K562 (cell line): ENCODE results near the gene ADSS2.

Source experiments
- BRCA1 ChIP-seq, 2 experiments: fragments of 450-650 bp in 1 of 2; sonication (generic) in 1 of 2; formaldehyde crosslinking in 1 of 2; IDR thresholded peaks; 2 replicates each; pipeline versions ENCODE4 v1.5.0 to v1.6.1; 2017 to 2020; ENCODE audit warnings: mild to moderate bottlenecking in 1 of 2, missing genetic modification reagents in 1 of 2
- ETV5 ChIP-seq: sonication (generic); formaldehyde crosslinking; IDR thresholded peaks from 2 replicates; pipeline ENCODE4 v1.4.0; 2020; ENCODE audit warnings: low read depth, mild to moderate bottlenecking, missing genetic modification reagents
- HDGF ChIP-seq: fragments of 450-650 bp; IDR thresholded peaks from 2 replicates; pipeline ENCODE4 v1.6.1; 2016
- TF ChIP-seq, protein P1 (sequence below), 3 experiments: IDR thresholded peaks in 2 of 3; conservative IDR thresholded peaks in 1 of 3; 2 replicates each; pipeline ENCODE4 v1.5.1; 2011 to 2012; ENCODE audit warnings: low read length in 3 of 3, mild to moderate bottlenecking in 3 of 3, control low read depth in 2 of 3, improper control_type of control experiment in 1 of 3, inconsistent platforms in 1 of 3, low read depth in 1 of 3, mixed read lengths in 1 of 3, moderate library complexity in 1 of 3; ENCODE audit not compliant: insufficient read depth in 2 of 3
- TF ChIP-seq, protein P2 (sequence below), 2 experiments: fragments of 450-650 bp in 1 of 2; sonication (generic) in 1 of 2; formaldehyde crosslinking in 1 of 2; IDR thresholded peaks in 1 of 2; conservative IDR thresholded peaks in 1 of 2; 2 replicates each; pipeline versions ENCODE4 v1.6.1 to v1.8.1; 2016 to 2023; ENCODE audit warnings: mild to moderate bottlenecking in 2 of 2, moderate library complexity in 2 of 2, inconsistent platforms in 1 of 2, missing genetic modification reagents in 1 of 2
- TF ChIP-seq, protein P3 (sequence below): fragments of 450-650 bp; conservative IDR thresholded peaks from 2 replicates; pipeline ENCODE4 v1.6.1; 2016; ENCODE audit warnings: missing genetic modification characterization, low read depth, mild to moderate bottlenecking, control low read depth, missing compliant biosample characterization

DNA sequence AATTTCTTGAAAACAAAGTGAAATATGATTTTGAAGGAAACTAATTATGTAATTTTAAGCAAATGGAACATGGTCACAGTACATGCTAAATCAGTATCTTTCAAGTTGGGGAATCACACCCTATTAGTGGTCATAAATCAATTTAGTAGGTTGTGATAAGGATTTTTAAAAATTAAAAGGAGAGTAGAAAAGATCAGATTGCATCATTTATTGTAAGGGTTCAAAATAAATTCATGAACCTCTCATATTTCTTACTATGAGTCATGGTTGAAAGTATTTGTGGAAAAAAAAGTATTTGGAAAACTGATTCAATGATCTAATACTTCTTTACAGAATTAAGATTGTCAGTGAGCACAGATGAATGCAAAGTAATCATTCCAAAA, 14.6 kb downstream of the ADSS2 start:
- no peak for TF ChIP-seq HDGF
- TF ChIP-seq, protein P1, sequence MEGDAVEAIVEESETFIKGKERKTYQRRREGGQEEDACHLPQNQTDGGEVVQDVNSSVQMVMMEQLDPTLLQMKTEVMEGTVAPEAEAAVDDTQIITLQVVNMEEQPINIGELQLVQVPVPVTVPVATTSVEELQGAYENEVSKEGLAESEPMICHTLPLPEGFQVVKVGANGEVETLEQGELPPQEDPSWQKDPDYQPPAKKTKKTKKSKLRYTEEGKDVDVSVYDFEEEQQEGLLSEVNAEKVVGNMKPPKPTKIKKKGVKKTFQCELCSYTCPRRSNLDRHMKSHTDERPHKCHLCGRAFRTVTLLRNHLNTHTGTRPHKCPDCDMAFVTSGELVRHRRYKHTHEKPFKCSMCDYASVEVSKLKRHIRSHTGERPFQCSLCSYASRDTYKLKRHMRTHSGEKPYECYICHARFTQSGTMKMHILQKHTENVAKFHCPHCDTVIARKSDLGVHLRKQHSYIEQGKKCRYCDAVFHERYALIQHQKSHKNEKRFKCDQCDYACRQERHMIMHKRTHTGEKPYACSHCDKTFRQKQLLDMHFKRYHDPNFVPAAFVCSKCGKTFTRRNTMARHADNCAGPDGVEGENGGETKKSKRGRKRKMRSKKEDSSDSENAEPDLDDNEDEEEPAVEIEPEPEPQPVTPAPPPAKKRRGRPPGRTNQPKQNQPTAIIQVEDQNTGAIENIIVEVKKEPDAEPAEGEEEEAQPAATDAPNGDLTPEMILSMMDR (IDR thresholded peaks at IDR 0.05 in 2 of 3, conservative IDR thresholded peaks at IDR 0.05 in 1 of 3; ENCODE audit: insufficient read depth in 2 of 3, low read depth in 1 of 3, low read length in 3 of 3), result no peak
- TF ChIP-seq, protein P2, sequence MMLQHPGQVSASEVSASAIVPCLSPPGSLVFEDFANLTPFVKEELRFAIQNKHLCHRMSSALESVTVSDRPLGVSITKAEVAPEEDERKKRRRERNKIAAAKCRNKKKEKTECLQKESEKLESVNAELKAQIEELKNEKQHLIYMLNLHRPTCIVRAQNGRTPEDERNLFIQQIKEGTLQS (IDR thresholded peaks at IDR 0.05), result peak; percentile 74
- TF ChIP-seq, protein P2 (CRISPR knock-in tag; conservative IDR thresholded peaks at IDR 0.05), result no peak
- no peak for TF ChIP-seq ETV5 (CRISPR knock-in tag)
- TF ChIP-seq, protein P3, sequence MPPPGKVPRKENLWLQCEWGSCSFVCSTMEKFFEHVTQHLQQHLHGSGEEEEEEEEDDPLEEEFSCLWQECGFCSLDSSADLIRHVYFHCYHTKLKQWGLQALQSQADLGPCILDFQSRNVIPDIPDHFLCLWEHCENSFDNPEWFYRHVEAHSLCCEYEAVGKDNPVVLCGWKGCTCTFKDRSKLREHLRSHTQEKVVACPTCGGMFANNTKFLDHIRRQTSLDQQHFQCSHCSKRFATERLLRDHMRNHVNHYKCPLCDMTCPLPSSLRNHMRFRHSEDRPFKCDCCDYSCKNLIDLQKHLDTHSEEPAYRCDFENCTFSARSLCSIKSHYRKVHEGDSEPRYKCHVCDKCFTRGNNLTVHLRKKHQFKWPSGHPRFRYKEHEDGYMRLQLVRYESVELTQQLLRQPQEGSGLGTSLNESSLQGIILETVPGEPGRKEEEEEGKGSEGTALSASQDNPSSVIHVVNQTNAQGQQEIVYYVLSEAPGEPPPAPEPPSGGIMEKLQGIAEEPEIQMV (tag), result no peak
- TF ChIP-seq BRCA1 (IDR thresholded peaks at IDR 0.05), result no peak
- TF ChIP-seq BRCA1 (CRISPR knock-in tag; IDR thresholded peaks at IDR 0.05), result no peak
